Amniotic epithelial cell (primary cell): ENCODE measurements around the gene CHCHD3.

Experiments used
- DNase-seq: peaks from one replicate; pipeline ENCODE4 v3.0.0-alpha.2; 2010; ENCODE audit warnings: low read depth

The CHCHD3 gene

DNA sequence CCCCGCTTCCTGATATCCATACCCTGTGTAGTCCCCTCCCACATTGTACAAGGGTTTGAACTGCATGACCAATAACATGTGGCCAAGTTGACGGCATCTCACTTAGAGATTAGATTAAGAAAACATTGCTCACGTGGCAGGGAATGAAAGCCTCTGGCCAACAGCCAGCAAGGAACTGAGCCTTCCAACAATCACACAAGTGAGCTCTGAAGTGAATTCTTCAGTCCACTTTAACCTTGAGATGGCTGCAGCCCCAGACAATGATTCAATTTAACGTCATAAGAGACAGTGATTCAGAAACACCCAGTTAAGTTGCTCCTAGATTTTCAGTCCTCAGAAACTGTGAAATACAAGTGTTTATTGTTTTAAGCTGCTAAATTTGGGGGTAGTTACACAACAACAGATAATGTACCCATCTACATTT is 339.7 kb downstream of the CHCHD3 start:
- DNase-seq = peak; percentile 81

DNA sequence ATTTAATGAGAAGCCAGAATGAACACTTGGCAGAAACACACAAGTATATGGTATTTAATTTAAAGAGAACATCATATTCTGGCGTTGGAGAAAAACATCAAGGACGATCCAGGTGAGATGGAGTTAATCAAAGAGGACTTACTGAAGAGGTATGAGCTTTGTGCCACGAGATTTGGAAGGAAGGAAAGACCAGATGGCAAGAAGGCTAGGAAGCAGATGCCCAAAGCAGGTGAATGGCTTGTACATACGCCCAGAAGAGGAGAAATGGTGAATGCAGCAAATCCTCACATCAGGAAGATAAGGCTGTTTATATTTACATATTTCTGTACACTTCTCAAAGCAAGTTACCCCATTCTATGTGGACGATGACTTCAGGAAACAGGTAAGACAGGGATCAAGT is 341.7 kb downstream of the CHCHD3 start:
- no peak for DNase-seq

DNA sequence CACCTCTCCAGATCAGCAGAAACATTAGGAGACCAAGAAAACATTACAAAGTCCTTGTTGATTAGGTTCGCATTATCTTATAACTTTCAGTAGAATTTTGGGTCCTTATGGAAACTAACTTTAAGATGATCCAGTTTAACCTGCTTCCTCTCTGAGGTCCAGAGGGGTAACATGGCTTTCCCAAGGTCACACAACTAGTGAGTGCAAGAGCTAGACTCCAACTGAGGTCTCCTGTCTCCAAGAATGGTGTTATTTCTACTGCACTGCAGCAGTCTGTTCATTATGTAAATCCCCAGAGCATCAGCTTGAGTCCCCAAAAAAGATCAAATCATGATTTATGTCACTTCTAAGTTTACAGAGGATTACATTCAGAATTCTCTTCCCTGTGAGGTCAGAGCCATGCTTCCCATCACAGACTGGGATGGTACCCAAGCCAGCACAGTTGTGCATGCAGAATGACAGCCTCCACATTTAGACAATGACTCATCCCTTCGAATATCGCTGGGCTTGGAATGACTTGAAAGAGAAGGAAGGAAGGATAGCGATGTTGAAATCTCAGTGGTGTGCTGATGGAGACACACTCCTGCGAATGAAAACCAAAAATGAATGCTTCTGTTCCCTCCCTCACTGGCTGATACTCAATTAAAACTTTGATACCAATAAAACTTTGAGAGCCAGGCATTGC is 342.5 kb downstream of the CHCHD3 start:
- peak; percentile 81 for DNase-seq

DNA sequence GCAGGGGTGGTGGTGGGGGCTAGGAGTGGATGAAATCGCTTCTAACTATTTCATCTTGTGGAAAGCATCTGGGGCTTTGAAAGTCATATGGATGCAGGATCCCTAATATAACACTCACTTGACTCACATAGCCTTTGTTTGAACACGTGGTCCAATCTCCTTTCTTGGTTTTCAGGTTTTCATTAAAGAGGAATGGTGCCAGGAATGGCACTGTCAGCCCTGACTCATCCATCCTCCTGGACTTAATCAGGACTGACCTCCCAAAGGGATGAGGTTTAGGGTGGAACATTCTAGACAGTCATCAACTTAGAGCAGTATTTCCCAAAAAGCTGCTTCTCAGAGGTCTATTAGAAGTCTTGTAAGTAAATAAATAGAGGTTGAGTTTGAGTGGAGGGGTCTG is 343.6 kb downstream of the CHCHD3 start:
- DNase-seq = peak; percentile 75

DNA sequence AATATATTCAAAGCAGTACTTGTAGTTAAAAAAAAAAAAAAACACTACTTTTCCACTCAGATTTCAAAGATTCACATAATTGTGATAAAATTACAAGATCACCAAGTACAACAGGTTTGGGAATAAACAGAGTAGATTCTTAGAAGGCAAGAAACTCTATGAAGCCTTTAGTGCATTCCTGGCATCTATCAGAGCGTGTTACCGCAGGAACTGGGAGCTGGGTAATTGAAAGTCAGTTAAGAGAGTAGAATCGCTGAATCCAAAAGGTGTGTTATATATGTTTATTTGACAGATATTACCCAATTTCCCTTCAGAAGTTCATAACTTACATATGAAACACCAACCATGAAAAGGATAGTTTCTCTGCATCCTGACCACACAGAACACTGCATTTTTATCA is 346.4 kb downstream of the CHCHD3 start:
- DNase-seq = no peak
